Astrocyte (in vitro differentiated cells and primary cell): ENCODE results near the gene KANSL3.

Experiments
- CTCF ChIP-seq: IDR thresholded peaks from 2 replicates; pipeline ENCODE4 v1.5.1; 2011; ENCODE audit warnings: low read depth, mild to moderate bottlenecking, inconsistent platforms, low read length, moderate library complexity; ENCODE audit not compliant: insufficient read depth
- EZH2 ChIP-seq: IDR thresholded peaks from 2 replicates; pipeline ENCODE4 v1.6.1; 2012; ENCODE audit warnings: mild to moderate bottlenecking, low read length, inconsistent platforms; ENCODE audit not compliant: insufficient read depth

GRCh38 chr2:96601382-96602292 is 36.5 kb downstream of the KANSL3 start:
- no peak for TF ChIP-seq CTCF
- no peak for TF ChIP-seq EZH2
